ENCODE measurements around the gene RAB5B.

RAB5B gene

DNA sequence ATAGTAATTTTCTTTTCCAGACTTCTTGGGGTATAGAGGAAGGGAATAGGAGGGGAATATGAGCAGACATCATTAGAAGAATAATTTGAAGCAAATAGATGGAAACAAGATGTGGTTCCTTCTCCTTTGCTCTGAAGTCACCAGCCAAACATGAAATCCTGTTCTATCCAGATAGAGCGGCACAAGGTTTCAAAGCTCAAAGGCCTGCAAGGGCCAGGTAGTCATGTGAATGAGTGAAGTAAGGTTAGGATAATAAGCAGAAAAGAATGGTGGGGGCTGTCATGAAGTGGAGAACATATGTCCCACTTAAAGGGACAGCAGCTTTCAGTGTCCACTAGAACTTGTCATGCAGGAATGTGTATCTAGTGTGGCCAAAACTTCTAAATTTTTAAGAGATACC is 44.5 kb downstream of the RAB5B start:
- Histone ChIP-seq H3K9me3 (replicated peaks; ENCODE audit: insufficient read depth, low read length) (no peaks in the 10 kb centered on the region), H3F3A (ENCODE audit: insufficient read depth, low read length) (no peaks in the 10 kb centered on the region), H3K27ac (ENCODE audit: low read length) (no peak overlapping the region), H3K4me2 (ENCODE audit: low read depth, low read length) (no peak overlapping the region), H3K27me3 (replicated peaks; ENCODE audit: insufficient read depth, low read length) (no peaks in the 10 kb centered on the region), H2AFZ (ENCODE audit: low read length) (no peak overlapping the region), H3K4me3 (ENCODE audit: low read length) (no peak overlapping the region), H3K9me2 (replicated peaks; ENCODE audit: insufficient read depth, low read length) (no peaks in the 10 kb centered on the region), H3K79me2 (ENCODE audit: low read length) (no peaks in the 10 kb centered on the region), H3K4me1 (ENCODE audit: low read length) (no peaks in the 10 kb centered on the region), H4K20me1 (ENCODE audit: insufficient read depth, low read length) (no peaks in the 10 kb centered on the region), H3K9ac (ENCODE audit: low read length) (no peak overlapping the region), H3K36me3 (replicated peaks; ENCODE audit: insufficient read depth, low read length) (no peaks in the 10 kb centered on the region)
- DNase-seq: no peak
- TF ChIP-seq CTCF (IDR thresholded peaks at IDR 0.05; ENCODE audit: low read length) (no peak), EZH2phosphoT487 (IDR thresholded peaks at IDR 0.05; ENCODE audit: low read length) (no peak), EZH2 (optimal IDR thresholded peaks at IDR 0.05; ENCODE audit: low read depth, low read length) (no peak)

- no peak within 1 kb of the TSS for H3K4me2 ChIP-seq (ENCODE audit: low read depth, low read length)
- H3K27ac ChIP-seq (ENCODE audit: low read length): no peak within 1 kb of the TSS
- no peak within 1 kb of the TSS for H3K9ac ChIP-seq (ENCODE audit: low read length)
- H4K20me1 ChIP-seq (ENCODE audit: insufficient read depth, low read length): no peaks in the 10 kb centered on the region
- no peaks in the 10 kb centered on the region for H3K9me3 ChIP-seq (replicated peaks; ENCODE audit: insufficient read depth, low read length)
- no peaks in the 10 kb centered on the region for H3K27me3 ChIP-seq (replicated peaks; ENCODE audit: insufficient read depth, low read length)
- no peak within 1 kb of the TSS for H2AFZ ChIP-seq (ENCODE audit: low read length)
- no peaks in the 10 kb centered on the region for H3K9me2 ChIP-seq (replicated peaks; ENCODE audit: insufficient read depth, low read length)
- no peak within 1 kb of the TSS for H3K4me3 ChIP-seq (ENCODE audit: low read length)
- TF ChIP-seq EZH2 (optimal IDR thresholded peaks at IDR 0.05; ENCODE audit: low read depth, low read length) (no peak), CTCF (IDR thresholded peaks at IDR 0.05; ENCODE audit: low read length) (no peak), EZH2phosphoT487 (IDR thresholded peaks at IDR 0.05; ENCODE audit: low read length) (no peak)
- no peaks in the 10 kb centered on the region for H3K79me2 ChIP-seq (ENCODE audit: low read length)
- DNase-seq: no peak
- no peaks in the 10 kb centered on the region for H3K4me1 ChIP-seq (ENCODE audit: low read length)
- no peaks in the 10 kb centered on the region for H3F3A ChIP-seq (ENCODE audit: insufficient read depth, low read length)
- no peaks in the 10 kb centered on the region for H3K36me3 ChIP-seq (replicated peaks; ENCODE audit: insufficient read depth, low read length)
Observed at GRCh38 chr12:56020423-56021184, 46.7 kb downstream of the RAB5B start, which contains the start of gene IKZF4. Gene IKZF4, plus strand, starts transcription at chr12:56021043. Its CDS starts 451 bp downstream, at chr12:56021494.

GRCh38 chr12:56021889-56022497 is 48.1 kb downstream of the RAB5B start:
- Histone ChIP-seq H3K9me3 (replicated peaks; ENCODE audit: insufficient read depth, low read length) (no peaks in the 10 kb centered on the region), H3K4me1 (ENCODE audit: low read length) (no peaks in the 10 kb centered on the region), H3K4me3 (ENCODE audit: low read length) (no peak overlapping the region), H3K9ac (ENCODE audit: low read length) (no peak overlapping the region), H3K9me2 (replicated peaks; ENCODE audit: insufficient read depth, low read length) (no peaks in the 10 kb centered on the region), H4K20me1 (ENCODE audit: insufficient read depth, low read length) (no peaks in the 10 kb centered on the region), H3K36me3 (replicated peaks; ENCODE audit: insufficient read depth, low read length) (no peaks in the 10 kb centered on the region), H2AFZ (ENCODE audit: low read length) (no peak overlapping the region), H3K79me2 (ENCODE audit: low read length) (no peaks in the 10 kb centered on the region), H3K4me2 (ENCODE audit: low read depth, low read length) (no peak overlapping the region), H3F3A (ENCODE audit: insufficient read depth, low read length) (no peaks in the 10 kb centered on the region), H3K27ac (ENCODE audit: low read length) (no peak overlapping the region), H3K27me3 (replicated peaks; ENCODE audit: insufficient read depth, low read length) (no peaks in the 10 kb centered on the region)
- no peak for DNase-seq
- TF ChIP-seq EZH2phosphoT487 (IDR thresholded peaks at IDR 0.05; ENCODE audit: low read length) (no peak), EZH2 (optimal IDR thresholded peaks at IDR 0.05; ENCODE audit: low read depth, low read length) (no peak), CTCF (IDR thresholded peaks at IDR 0.05; ENCODE audit: low read length) (no peak)
